HG02870 (cell line): ENCODE measurements around the gene NHS.

Source experiments
- ATAC-seq: cut with Tn5 transposase; IDR thresholded peaks from one replicate; pipeline ENCODE4 v1.9.1; 2021; ENCODE audit warnings: mild to moderate bottlenecking, moderate library complexity; ENCODE audit not compliant: unreplicated experiment

Gene NHS

GRCh38 chrX:17374619-17375366 is at the start of gene NHS:
Gene NHS, plus strand, starts transcription at chrX:17375200. Its CDS starts 558 bp downstream, at chrX:17375758.
- ATAC-seq: no peak

GRCh38 chrX:17328837-17329236 is 46.2 kb upstream of the NHS start:
- no peak for ATAC-seq

- ATAC-seq: no peak
Measured at GRCh38 chrX:17336377-17336776, 38.6 kb upstream of the NHS start.

- ATAC-seq: no peak
Measured at GRCh38 chrX:17355976-17356375, 19.0 kb upstream of the NHS start.

GRCh38 chrX:17359500-17359899 is 15.5 kb upstream of the NHS start:
- no peak for ATAC-seq

- ATAC-seq: no peak
Measured at GRCh38 chrX:17361620-17362019, 13.4 kb upstream of the NHS start.

GRCh38 chrX:17368002-17368401 is 7.0 kb upstream of the NHS start:
- no peak for ATAC-seq

- ATAC-seq: no peak
Measured at GRCh38 chrX:17369309-17369708, 5.7 kb upstream of the NHS start.

- no peak for ATAC-seq
Measured at GRCh38 chrX:17370191-17370590, 4.8 kb upstream of the NHS start.

GRCh38 chrX:17372052-17372451 is 2.9 kb upstream of the NHS start:
- ATAC-seq: no peak

GRCh38 chrX:17373337-17373736 is 1.7 kb upstream of the NHS start:
- no peak for ATAC-seq

GRCh38 chrX:17375367-17375636 is 302 bp downstream of the NHS start:
- no peak for ATAC-seq

- ATAC-seq: no peak
Measured at GRCh38 chrX:17375637-17376430, 834 bp downstream of the NHS start.

GRCh38 chrX:17376431-17377077 is 1.6 kb downstream of the NHS start:
- ATAC-seq: no peak

- ATAC-seq: no peak
Measured at GRCh38 chrX:17377091-17377717, 2.2 kb downstream of the NHS start.

- no peak for ATAC-seq
Measured at GRCh38 chrX:17377795-17378194, 2.8 kb downstream of the NHS start.

GRCh38 chrX:17380221-17380620 is 5.2 kb downstream of the NHS start:
- no peak for ATAC-seq

- ATAC-seq: no peak
Measured at GRCh38 chrX:17390419-17390850, 15.4 kb downstream of the NHS start.

- no peak for ATAC-seq
Measured at GRCh38 chrX:17395154-17395553, 20.2 kb downstream of the NHS start.

- ATAC-seq: no peak
Measured at GRCh38 chrX:17397074-17397473, 22.1 kb downstream of the NHS start.

GRCh38 chrX:17403189-17403691 is 28.2 kb downstream of the NHS start:
- ATAC-seq: no peak
